ENCODE results near the gene GAB2.

- TF ChIP-seq CTCF (IDR thresholded peaks at IDR 0.05) = no peak
- TF ChIP-seq POLR2A (IDR thresholded peaks at IDR 0.05) = no peak
Measured at GRCh38 chr11:78405805-78406204, 11.8 kb downstream of the GAB2 start.

Data from lower leg skin (tissue), 3 donors.